ENCODE results near the gene SDK1. TPM values are rescaled to one million over a fixed set of nuclear protein-coding genes. Genes with fewer than 3 reads are reported as not detected.

The SDK1 gene
- total RNA-seq, 1 donor from 2014 or later, result 3.9 TPM

DNA sequence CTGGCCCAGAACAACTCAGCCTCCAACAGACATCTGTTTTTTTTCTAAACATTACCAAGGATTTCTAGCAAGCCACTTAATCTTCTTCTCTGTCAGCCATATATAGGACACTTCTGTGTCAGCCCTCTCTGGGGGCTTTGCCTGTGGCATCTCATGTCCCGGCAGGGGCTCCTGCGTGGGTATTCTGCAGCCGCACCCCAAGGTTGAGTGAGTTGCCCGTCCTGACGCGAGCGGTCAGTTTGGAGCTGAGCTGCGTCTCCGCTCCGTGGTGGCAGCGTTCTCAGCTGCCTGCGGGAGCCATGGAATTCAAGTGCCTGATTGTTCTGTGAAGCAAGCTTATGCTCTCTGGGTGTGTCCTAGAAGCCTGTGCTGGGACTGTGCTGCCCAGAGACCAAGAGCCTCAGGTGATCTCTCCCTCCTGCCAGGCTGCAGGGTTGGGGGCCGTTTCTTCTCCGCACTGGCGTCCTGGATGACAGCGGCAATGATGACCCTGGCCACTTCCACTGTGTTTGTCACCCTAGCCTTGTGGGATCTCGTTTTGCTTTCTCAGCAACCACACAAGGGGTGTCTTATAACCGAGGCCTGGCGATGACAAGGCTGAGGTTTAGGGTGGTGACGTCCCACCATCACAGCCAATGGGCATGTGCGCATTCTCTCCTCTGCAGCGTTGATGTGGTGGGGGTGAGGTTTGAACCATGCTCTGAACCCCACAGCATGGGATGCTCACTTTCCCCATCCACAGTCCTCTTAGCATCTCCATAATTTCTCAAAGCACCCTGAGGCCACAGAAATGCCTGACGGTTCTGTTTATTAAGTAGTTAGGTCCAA, 768.4 kb downstream of the SDK1 start:
- peaks cover 8% of the 10 kb centered on the region for H3K27me3 ChIP-seq (ENCODE audit: control insufficient read depth, insufficient read depth, low read length)
- TF ChIP-seq, protein P1, sequence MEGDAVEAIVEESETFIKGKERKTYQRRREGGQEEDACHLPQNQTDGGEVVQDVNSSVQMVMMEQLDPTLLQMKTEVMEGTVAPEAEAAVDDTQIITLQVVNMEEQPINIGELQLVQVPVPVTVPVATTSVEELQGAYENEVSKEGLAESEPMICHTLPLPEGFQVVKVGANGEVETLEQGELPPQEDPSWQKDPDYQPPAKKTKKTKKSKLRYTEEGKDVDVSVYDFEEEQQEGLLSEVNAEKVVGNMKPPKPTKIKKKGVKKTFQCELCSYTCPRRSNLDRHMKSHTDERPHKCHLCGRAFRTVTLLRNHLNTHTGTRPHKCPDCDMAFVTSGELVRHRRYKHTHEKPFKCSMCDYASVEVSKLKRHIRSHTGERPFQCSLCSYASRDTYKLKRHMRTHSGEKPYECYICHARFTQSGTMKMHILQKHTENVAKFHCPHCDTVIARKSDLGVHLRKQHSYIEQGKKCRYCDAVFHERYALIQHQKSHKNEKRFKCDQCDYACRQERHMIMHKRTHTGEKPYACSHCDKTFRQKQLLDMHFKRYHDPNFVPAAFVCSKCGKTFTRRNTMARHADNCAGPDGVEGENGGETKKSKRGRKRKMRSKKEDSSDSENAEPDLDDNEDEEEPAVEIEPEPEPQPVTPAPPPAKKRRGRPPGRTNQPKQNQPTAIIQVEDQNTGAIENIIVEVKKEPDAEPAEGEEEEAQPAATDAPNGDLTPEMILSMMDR (IDR thresholded peaks at IDR 0.05; ENCODE audit: insufficient read depth, low read length, poor library complexity, severe bottlenecking), result no peak
- no peaks in the 10 kb centered on the region for H3K36me3 ChIP-seq (ENCODE audit: control insufficient read depth, insufficient read depth, low read length)
- no peak for DNase-seq (ENCODE audit: low read depth)
- no peak overlapping the region for H3K4me3 ChIP-seq (ENCODE audit: low read depth, low read length)

- TF ChIP-seq, protein P1 (IDR thresholded peaks at IDR 0.05; ENCODE audit: insufficient read depth, low read length, poor library complexity, severe bottlenecking), result no peak
Measured at GRCh38 chr7:4070214-4070613, 769.2 kb downstream of the SDK1 start.

GRCh38 chr7:4071370-4072058, 770.5 kb downstream of the SDK1 start:
- H3K4me3 ChIP-seq (ENCODE audit: low read depth, low read length), result no peak overlapping the region
- H3K36me3 ChIP-seq (ENCODE audit: control insufficient read depth, insufficient read depth, low read length), result no peaks in the 10 kb centered on the region
- DNase-seq (ENCODE audit: low read depth), result no peak
- peaks cover 2% of the 10 kb centered on the region for H3K27me3 ChIP-seq (ENCODE audit: control insufficient read depth, insufficient read depth, low read length)
- TF ChIP-seq, protein P1 (IDR thresholded peaks at IDR 0.05; ENCODE audit: insufficient read depth, low read length, poor library complexity, severe bottlenecking), result no peak

More at GRCh38 chr7:4070214-4070613, 769.2 kb downstream of the SDK1 start:
- DNase-seq (ENCODE audit: low read depth), result no peak
- no peaks in the 10 kb centered on the region for H3K36me3 ChIP-seq (ENCODE audit: control insufficient read depth, insufficient read depth, low read length)
- H3K4me3 ChIP-seq (ENCODE audit: low read depth, low read length), result no peak overlapping the region
- peaks cover 8% of the 10 kb centered on the region for H3K27me3 ChIP-seq (ENCODE audit: control insufficient read depth, insufficient read depth, low read length)

- TF ChIP-seq, protein P1 (IDR thresholded peaks at IDR 0.05; ENCODE audit: insufficient read depth, low read length, poor library complexity, severe bottlenecking), result no peak
- H3K36me3 ChIP-seq (ENCODE audit: control insufficient read depth, insufficient read depth, low read length), result no peaks in the 10 kb centered on the region
- H3K4me3 ChIP-seq (ENCODE audit: low read depth, low read length), result no peak overlapping the region
- H3K27me3 ChIP-seq (ENCODE audit: control insufficient read depth, insufficient read depth, low read length), result no peaks in the 10 kb centered on the region
- DNase-seq (ENCODE audit: low read depth), result no peak
Measured at GRCh38 chr7:4072161-4072925, 771.3 kb downstream of the SDK1 start.

GRCh38 chr7:4073052-4073451, 772.0 kb downstream of the SDK1 start:
- no peak overlapping the region for H3K4me3 ChIP-seq (ENCODE audit: low read depth, low read length)
- H3K27me3 ChIP-seq (ENCODE audit: control insufficient read depth, insufficient read depth, low read length), result no peaks in the 10 kb centered on the region
- H3K36me3 ChIP-seq (ENCODE audit: control insufficient read depth, insufficient read depth, low read length), result no peaks in the 10 kb centered on the region
- TF ChIP-seq, protein P1 (IDR thresholded peaks at IDR 0.05; ENCODE audit: insufficient read depth, low read length, poor library complexity, severe bottlenecking), result no peak
- no peak for DNase-seq (ENCODE audit: low read depth)

All from kidney epithelial cell (primary cell).